GM12875 (cell line): ENCODE data around the gene ATG16L2.
A peak's percentile ranks its signal among the peaks of the same experiment; 100 is the strongest.
"Not testable (repeated sequence)": the region's sequence is repeated elsewhere in the genome, so short reads cannot be mapped to it uniquely, and the experiment has no call there.

Source experiments
- H3K4me3 ChIP-seq: one replicate; pipeline ENCODE4 v1.5.1; 2011; ENCODE audit warnings: low read depth, low read length, control low read depth
- TF ChIP-seq, protein P1 (sequence below): IDR thresholded peaks from 2 replicates; pipeline ENCODE4 v1.5.1; 2011; ENCODE audit warnings: low read depth, mild to moderate bottlenecking, control low read depth, inconsistent platforms, low read length, moderate library complexity, borderline replicate concordance; ENCODE audit not compliant: insufficient read depth

ATG16L2 gene

DNA sequence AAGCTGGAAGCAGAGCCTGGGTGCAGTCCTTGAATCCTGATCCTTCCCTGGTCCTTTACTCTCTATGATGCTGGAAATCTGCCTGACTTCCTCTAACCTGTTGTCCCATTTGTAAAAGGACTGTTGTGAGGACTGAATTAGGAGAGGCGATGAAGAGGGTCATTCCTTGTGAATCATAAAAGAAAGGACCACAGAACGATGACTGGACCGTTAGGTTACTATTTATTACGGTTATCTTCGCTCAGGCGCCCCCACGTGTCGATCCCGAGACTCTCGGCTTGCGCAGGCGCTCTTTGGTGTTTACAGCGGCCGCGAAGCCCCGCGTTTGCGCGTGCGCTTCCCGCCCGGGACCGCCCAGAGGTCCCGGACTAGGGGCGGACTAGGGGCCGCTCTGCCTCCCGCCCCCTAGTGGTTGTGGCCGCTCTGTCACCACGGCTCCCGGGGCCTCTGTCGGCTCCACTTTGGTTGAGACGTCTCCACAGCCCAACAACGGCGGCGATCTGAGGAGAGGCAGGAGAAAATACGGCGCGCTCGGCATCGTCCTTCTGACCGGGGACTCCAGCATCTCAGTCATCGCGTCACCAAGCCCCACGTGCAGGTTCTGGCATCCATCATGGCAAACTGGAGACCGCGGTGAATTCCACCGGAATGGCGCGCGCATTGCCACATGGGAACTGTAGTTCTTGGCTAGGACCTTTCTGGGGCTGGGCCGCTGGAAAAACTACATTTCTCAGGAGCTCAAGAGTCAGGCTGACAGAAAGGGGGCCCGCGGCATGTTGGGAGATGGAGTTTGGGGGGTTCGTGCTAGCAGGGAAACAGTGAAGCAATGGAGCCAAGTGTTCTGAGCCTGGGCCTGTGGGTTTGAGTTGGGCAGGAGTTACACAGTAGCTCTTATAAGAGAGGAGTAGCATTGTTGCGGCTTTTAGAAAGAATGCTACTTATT is 20.5 kb upstream of the ATG16L2 start, which contains the start of gene STARD10:
STARD10 (minus strand) TSS at position 623 of the 943 bp plus-strand sequence. CDS start 12,866 bp downstream, outside the sequence.
- H3K4me3 ChIP-seq: peak within 1 kb of the TSS; percentile 72
- TF ChIP-seq, protein P1, sequence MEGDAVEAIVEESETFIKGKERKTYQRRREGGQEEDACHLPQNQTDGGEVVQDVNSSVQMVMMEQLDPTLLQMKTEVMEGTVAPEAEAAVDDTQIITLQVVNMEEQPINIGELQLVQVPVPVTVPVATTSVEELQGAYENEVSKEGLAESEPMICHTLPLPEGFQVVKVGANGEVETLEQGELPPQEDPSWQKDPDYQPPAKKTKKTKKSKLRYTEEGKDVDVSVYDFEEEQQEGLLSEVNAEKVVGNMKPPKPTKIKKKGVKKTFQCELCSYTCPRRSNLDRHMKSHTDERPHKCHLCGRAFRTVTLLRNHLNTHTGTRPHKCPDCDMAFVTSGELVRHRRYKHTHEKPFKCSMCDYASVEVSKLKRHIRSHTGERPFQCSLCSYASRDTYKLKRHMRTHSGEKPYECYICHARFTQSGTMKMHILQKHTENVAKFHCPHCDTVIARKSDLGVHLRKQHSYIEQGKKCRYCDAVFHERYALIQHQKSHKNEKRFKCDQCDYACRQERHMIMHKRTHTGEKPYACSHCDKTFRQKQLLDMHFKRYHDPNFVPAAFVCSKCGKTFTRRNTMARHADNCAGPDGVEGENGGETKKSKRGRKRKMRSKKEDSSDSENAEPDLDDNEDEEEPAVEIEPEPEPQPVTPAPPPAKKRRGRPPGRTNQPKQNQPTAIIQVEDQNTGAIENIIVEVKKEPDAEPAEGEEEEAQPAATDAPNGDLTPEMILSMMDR: peak; percentile 97

DNA sequence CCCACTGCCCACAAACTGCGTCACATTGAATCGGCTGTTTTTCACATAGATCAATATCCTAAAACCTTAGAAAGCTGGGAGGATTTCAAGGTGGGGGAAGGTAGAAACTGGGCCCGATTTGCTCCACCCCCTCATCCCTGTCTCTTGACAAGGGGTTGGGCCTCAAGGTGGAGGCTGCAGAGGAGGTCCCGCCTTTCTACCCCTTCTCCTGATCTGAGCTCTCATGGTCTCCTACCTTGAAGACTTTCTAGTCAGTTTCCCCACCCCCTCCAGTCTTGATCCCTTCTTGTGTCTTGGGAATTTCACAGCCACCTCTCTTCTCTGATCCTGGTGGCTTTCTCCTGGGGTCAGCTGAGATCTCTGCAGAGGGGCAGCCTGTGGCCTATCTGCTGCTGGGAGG is 15.8 kb upstream of the ATG16L2 start:
- TF ChIP-seq, protein P1: no peak
- H3K4me3 ChIP-seq: no peak overlapping the region

DNA sequence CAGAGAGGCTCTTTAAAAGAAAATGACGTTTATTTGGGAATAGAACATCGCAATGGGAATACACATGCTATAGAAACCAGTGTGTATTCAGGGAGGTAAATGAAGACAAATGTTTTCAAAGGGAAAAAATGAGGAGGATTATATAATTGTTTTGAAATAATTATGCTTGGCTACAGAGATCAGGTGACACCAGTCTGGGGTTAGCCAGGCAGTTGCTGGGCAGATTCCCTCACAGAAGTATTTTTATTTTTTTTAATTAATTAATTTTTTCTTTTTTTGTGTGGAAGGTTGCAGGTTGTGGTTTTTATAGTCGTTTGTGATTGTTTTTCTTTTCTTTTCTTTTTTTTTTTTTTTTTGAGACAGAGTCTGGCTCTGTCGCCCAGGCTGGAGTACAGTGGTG is 14.8 kb upstream of the ATG16L2 start:
- TF ChIP-seq, protein P1: no peak
- H3K4me3 ChIP-seq: no peak overlapping the region

DNA sequence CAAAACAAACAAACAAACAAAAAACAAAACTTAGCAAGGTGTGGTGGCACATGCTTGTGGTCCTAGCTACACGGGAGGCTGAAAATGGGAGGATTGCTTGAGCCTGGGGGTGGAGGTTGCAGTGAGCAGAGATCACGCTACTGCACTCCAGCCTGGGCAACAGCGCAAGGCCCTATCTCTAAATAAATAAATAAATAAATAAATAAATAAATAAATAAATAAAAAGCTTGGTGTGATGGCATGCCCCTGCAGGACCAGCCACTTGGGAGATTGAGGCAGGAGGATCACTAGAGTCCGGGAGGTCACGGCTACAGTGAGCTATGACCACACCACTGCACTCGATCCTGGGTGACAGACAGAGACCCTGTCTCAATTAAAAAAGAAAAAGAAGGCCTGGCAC is 11.4 kb upstream of the ATG16L2 start:
- no peak overlapping the region for H3K4me3 ChIP-seq
- TF ChIP-seq, protein P1: no peak

DNA sequence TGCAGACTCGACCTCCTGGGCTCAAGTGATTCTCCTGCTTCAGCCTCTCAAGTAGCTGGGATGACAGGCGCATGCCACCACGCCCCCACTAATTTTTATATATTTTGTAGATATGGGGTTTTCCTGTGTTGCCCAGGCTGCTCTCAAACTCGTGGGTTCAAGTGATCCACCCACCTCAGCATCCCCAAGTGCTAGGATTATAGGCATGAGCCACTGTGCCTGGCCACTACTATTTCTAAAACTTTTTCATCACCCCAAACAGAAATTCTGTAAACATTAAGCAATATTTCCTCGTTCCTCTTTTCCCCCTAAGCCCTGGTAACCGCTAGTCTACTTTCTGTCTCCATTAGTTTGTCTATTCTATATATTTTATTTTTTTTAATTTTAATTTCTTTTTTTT is 9.0 kb upstream of the ATG16L2 start:
- TF ChIP-seq, protein P1: no peak
- H3K4me3 ChIP-seq: no peak overlapping the region

DNA sequence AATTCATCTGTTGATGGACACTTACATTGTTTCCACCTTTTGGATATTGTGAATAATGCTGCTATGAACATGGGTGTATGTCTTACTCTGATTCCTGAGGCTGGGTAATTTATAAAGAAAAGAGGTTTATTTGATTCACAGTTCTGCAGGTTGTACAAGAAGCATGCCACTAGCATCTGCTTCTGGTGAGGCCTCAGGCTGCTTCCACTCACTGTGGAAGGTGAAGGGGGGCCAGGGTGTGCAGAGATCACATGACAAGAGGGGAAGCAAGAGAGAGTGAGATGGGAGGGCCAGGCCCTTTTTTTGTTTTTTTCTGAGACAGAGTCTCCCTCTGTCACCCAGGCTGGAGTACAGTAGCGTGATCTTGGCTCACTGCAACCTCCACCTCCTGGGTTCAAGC is 7.8 kb upstream of the ATG16L2 start:
- H3K4me3 ChIP-seq: not testable (repeated sequence)

DNA sequence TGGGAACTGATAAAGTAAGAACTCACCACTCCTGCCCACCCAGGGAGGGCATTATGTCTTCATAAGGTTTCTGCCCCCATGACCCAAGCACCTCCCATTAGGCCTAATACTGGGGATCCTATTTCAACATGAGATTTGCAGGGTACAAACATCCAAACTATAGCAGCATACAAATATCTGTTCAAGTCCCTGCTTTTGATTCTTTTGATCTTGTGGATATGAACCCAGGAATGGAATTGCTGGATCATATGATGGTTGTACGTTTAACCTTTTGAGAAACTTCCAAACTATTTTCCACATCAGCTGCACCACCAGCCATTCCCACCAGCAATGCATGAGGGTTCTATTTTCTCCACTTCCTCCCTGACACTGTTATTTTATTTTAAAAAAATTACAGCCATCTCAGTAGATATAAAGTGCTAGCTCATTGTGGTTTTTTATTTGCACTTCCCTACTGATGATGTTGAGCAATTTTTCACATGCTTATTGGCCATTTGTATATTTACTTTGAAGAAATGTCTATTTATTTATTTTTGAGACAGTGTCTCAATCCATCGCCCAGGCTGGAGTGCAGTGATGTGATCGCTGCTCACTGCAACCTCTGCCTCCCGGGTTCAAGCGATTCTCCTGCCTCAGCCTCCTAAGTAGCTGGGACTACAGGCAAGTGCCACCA is 7.1 kb upstream of the ATG16L2 start:
- TF ChIP-seq, protein P1: no peak
- H3K4me3 ChIP-seq: no peak overlapping the region
